ENCODE measurements around the gene NAGS. TPM values are rescaled to one million over a fixed set of nuclear protein-coding genes. Genes with fewer than 3 reads are reported as not detected.

Gene NAGS
- total and polyA plus RNA-seq, 2 experiments from 2014 or later, result 4.2 to 7.2 TPM

DNA sequence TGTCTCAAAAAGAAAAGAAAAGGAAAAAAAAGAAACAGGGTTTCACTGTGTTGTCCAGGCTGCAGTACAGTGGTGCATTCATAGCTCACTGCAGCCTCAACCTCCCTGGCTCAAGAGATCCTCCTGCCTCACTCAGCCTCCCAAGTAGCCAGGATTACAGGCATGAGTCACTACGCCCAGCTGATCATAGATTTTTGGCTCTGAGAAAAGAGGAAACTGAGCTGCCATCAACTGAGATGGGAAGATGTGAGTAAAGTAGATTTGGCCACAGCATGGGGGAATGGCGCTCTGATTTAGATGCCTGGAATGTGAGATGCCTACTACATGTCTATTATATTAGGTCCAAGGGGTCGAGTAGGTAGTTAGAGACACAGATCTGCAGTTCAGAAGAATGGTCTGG, 5.9 kb upstream of the NAGS start:
- ATAC-seq, result no peak
- Histone ChIP-seq H3K79me2 (replicated peaks; ENCODE audit: insufficient read depth) (no peaks in the 10 kb centered on the region), H3K4me1 (ENCODE audit: insufficient read depth) (no peaks in the 10 kb centered on the region), H3F3A (replicated peaks; ENCODE audit: low read depth) (no peaks in the 10 kb centered on the region), H3K4me3 (no peak overlapping the region), H3K27me3 (ENCODE audit: insufficient read depth) (peaks cover 20% of the 10 kb centered on the region), H3K27ac (ENCODE audit: low read depth) (no peak overlapping the region), H4K20me1 (replicated peaks; ENCODE audit: insufficient read depth) (no peaks in the 10 kb centered on the region), H2AFZ (no peak overlapping the region), H3K4me2 (no peak overlapping the region), H3K9me2 (ENCODE audit: insufficient read depth) (no peaks in the 10 kb centered on the region), H3K36me3 (ENCODE audit: insufficient read depth) (no peaks in the 10 kb centered on the region)
- DNase-seq (ENCODE audit: low spot score), result no peak
- Mint-ChIP-seq H3K27me3 (ENCODE audit: insufficient read depth, low read depth, poor library complexity) (peaks cover 15% of the 10 kb centered on the region), H3K27ac (no peak overlapping the region), H3K4me3 (no peak overlapping the region), H3K36me3 (ENCODE audit: low read depth) (no peaks in the 10 kb centered on the region), H3K9me3 (no peaks in the 10 kb centered on the region), H3K4me1 (peaks cover 3% of the 10 kb centered on the region)
- TF ChIP-seq EZH2 (IDR thresholded peaks at IDR 0.05; ENCODE audit: low read depth, unreplicated experiment) (no peak), CREB1 (CRISPR knock-in tag; IDR thresholded peaks at IDR 0.05; ENCODE audit: low read depth) (no peak), ZNF114 (CRISPR knock-in tag; IDR thresholded peaks at IDR 0.05) (no peak)
- TF ChIP-seq, protein P1, sequence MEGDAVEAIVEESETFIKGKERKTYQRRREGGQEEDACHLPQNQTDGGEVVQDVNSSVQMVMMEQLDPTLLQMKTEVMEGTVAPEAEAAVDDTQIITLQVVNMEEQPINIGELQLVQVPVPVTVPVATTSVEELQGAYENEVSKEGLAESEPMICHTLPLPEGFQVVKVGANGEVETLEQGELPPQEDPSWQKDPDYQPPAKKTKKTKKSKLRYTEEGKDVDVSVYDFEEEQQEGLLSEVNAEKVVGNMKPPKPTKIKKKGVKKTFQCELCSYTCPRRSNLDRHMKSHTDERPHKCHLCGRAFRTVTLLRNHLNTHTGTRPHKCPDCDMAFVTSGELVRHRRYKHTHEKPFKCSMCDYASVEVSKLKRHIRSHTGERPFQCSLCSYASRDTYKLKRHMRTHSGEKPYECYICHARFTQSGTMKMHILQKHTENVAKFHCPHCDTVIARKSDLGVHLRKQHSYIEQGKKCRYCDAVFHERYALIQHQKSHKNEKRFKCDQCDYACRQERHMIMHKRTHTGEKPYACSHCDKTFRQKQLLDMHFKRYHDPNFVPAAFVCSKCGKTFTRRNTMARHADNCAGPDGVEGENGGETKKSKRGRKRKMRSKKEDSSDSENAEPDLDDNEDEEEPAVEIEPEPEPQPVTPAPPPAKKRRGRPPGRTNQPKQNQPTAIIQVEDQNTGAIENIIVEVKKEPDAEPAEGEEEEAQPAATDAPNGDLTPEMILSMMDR (conservative IDR thresholded peaks at IDR 0.05; ENCODE audit: low read depth in 2 of 2), result no peak

DNA sequence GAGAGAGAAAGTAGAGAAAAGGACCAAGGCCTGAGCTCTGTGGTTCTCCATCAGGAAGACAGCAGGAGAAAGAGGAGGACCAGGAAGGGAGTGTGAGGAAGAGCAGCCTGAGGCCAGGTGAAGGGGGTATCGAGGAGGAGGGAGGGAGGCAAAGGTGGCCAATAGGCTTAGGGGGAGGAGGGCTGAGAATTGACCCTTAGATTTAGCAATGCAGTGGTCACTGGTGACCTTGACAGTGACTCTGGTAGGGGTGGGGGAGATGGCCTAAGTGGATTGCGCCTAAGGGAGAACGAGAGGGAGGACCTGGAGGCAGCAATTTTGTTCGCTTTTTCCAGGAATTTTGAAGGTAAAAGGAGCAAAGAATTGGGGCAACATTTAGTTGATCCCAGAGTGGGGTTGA, 5.4 kb upstream of the NAGS start:
- Mint-ChIP-seq H3K27me3 (ENCODE audit: insufficient read depth, low read depth, poor library complexity) (peaks cover 16% of the 10 kb centered on the region), H3K4me3 (no peak overlapping the region), H3K4me1 (peaks cover 3% of the 10 kb centered on the region), H3K27ac (no peak overlapping the region), H3K36me3 (ENCODE audit: low read depth) (no peaks in the 10 kb centered on the region), H3K9me3 (no peaks in the 10 kb centered on the region)
- ATAC-seq (no peak), DNase-seq (ENCODE audit: low spot score) (no peak)
- Histone ChIP-seq H3K27ac (ENCODE audit: low read depth) (no peak overlapping the region), H3K4me1 (ENCODE audit: insufficient read depth) (peaks cover 3% of the 10 kb centered on the region), H3K4me2 (no peak overlapping the region), H3K27me3 (ENCODE audit: insufficient read depth) (peaks cover 22% of the 10 kb centered on the region), H3K36me3 (ENCODE audit: insufficient read depth) (no peaks in the 10 kb centered on the region), H3K4me3 (no peak overlapping the region), H3K9me2 (ENCODE audit: insufficient read depth) (no peaks in the 10 kb centered on the region), H3F3A (replicated peaks; ENCODE audit: low read depth) (no peaks in the 10 kb centered on the region), H3K79me2 (replicated peaks; ENCODE audit: insufficient read depth) (no peaks in the 10 kb centered on the region), H4K20me1 (replicated peaks; ENCODE audit: insufficient read depth) (no peaks in the 10 kb centered on the region), H2AFZ (no peak overlapping the region)
- no peak for TF ChIP-seq STAT1 (IDR thresholded peaks at IDR 0.05; ENCODE audit: unreplicated experiment)
- TF ChIP-seq, protein P2, sequence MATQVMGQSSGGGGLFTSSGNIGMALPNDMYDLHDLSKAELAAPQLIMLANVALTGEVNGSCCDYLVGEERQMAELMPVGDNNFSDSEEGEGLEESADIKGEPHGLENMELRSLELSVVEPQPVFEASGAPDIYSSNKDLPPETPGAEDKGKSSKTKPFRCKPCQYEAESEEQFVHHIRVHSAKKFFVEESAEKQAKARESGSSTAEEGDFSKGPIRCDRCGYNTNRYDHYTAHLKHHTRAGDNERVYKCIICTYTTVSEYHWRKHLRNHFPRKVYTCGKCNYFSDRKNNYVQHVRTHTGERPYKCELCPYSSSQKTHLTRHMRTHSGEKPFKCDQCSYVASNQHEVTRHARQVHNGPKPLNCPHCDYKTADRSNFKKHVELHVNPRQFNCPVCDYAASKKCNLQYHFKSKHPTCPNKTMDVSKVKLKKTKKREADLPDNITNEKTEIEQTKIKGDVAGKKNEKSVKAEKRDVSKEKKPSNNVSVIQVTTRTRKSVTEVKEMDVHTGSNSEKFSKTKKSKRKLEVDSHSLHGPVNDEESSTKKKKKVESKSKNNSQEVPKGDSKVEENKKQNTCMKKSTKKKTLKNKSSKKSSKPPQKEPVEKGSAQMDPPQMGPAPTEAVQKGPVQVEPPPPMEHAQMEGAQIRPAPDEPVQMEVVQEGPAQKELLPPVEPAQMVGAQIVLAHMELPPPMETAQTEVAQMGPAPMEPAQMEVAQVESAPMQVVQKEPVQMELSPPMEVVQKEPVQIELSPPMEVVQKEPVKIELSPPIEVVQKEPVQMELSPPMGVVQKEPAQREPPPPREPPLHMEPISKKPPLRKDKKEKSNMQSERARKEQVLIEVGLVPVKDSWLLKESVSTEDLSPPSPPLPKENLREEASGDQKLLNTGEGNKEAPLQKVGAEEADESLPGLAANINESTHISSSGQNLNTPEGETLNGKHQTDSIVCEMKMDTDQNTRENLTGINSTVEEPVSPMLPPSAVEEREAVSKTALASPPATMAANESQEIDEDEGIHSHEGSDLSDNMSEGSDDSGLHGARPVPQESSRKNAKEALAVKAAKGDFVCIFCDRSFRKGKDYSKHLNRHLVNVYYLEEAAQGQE (IDR thresholded peaks at IDR 0.05; ENCODE audit: unreplicated experiment), result no peak
- no peak for TF ChIP-seq EZH2 (IDR thresholded peaks at IDR 0.05; ENCODE audit: low read depth, unreplicated experiment)
- TF ChIP-seq ZNF114 (CRISPR knock-in tag; IDR thresholded peaks at IDR 0.05), result no peak
- TF ChIP-seq NANOG (IDR thresholded peaks at IDR 0.05; ENCODE audit: borderline replicate concordance), result no peak
- TF ChIP-seq, protein P1 (conservative IDR thresholded peaks at IDR 0.05; ENCODE audit: low read depth in 2 of 2), result no peak
- no peak for TF ChIP-seq ZNF331 (CRISPR knock-in tag; IDR thresholded peaks at IDR 0.05; ENCODE audit: low read depth)
